Endothelial cell (in vitro differentiated cells): ENCODE measurements around the gene UBQLNL. TPM values are rescaled to one million over a fixed set of nuclear protein-coding genes. Genes with fewer than 3 reads are reported as not detected.

ENCODE experiments used
- DNase-seq: peaks from one replicate; pipeline ENCODE4 v3.0.0; 2021; ENCODE audit warnings: low spot score
- H3K27ac Mint-ChIP-seq: one replicate; pipeline ENCODE4 v1.8.0; 2021; ENCODE audit warnings: mixed read lengths, inconsistent platforms; ENCODE audit not compliant: unreplicated experiment
- H3K27me3 Mint-ChIP-seq: one replicate; pipeline ENCODE4 v1.8.0; 2021; ENCODE audit warnings: mild to moderate bottlenecking, moderate library complexity, mixed read lengths, inconsistent platforms; ENCODE audit not compliant: unreplicated experiment
- H3K36me3 Mint-ChIP-seq: one replicate; pipeline ENCODE4 v1.8.0; 2021; ENCODE audit warnings: mild to moderate bottlenecking, low read depth, mixed read lengths, inconsistent platforms; ENCODE audit not compliant: unreplicated experiment
- H3K4me1 Mint-ChIP-seq: one replicate; pipeline ENCODE4 v1.8.0; 2021; ENCODE audit warnings: mild to moderate bottlenecking, mixed read lengths, inconsistent platforms; ENCODE audit not compliant: unreplicated experiment
- H3K4me3 Mint-ChIP-seq: one replicate; pipeline ENCODE4 v1.8.0; 2021; ENCODE audit warnings: mild to moderate bottlenecking, mixed read lengths, inconsistent platforms; ENCODE audit not compliant: unreplicated experiment
- H3K9me3 Mint-ChIP-seq: one replicate; pipeline ENCODE4 v1.8.0; 2021; ENCODE audit warnings: mixed read lengths, inconsistent platforms; ENCODE audit not compliant: unreplicated experiment
- total RNA-seq: library from RNA; stranded (reverse); fragmentation: NEBNext Ultra II Directional; extraction: Animal tissue kit (Norgen Biotek cat#: 25700); gene quantifications from one replicate; pipeline ENCODE4 v1.2.1, GENCODE V29; 2021; ENCODE audit not compliant: unreplicated experiment
- TF ChIP-seq, protein P1 (sequence below): fragments of 200-600 bp; sonication (generic); IDR thresholded peaks from one replicate; pipeline ENCODE4 v1.5.0; 2021; ENCODE audit warnings: antibody characterized with exemption; ENCODE audit not compliant: unreplicated experiment

The UBQLNL gene
- total RNA-seq, 1 donor from 2014 or later, result 4.4 TPM

DNA sequence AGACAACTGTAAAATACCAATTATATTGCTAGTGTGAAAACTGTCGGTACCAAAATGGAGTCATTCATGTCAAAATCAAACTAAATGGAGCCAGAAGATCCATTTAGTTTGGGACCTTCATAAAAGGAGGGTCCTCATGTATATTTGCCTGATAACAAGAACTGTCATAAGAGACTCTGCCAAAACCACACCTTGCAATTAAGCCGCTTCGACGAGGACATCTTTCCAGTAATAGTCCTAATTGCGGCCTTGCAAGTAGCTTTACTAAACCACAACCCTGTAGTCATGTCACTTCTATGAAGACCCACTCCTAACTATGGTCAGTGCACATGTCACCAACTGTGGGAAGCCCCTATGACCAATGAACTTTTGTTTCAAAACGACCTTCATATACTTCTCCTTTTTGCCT is 16.1 kb downstream of the UBQLNL start:
- TF ChIP-seq, protein P1, sequence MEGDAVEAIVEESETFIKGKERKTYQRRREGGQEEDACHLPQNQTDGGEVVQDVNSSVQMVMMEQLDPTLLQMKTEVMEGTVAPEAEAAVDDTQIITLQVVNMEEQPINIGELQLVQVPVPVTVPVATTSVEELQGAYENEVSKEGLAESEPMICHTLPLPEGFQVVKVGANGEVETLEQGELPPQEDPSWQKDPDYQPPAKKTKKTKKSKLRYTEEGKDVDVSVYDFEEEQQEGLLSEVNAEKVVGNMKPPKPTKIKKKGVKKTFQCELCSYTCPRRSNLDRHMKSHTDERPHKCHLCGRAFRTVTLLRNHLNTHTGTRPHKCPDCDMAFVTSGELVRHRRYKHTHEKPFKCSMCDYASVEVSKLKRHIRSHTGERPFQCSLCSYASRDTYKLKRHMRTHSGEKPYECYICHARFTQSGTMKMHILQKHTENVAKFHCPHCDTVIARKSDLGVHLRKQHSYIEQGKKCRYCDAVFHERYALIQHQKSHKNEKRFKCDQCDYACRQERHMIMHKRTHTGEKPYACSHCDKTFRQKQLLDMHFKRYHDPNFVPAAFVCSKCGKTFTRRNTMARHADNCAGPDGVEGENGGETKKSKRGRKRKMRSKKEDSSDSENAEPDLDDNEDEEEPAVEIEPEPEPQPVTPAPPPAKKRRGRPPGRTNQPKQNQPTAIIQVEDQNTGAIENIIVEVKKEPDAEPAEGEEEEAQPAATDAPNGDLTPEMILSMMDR, result no peak
- DNase-seq, result no peak
- Mint-ChIP-seq H3K36me3 (no peaks in the 10 kb centered on the region), H3K9me3 (no peaks in the 10 kb centered on the region), H3K27me3 (no peaks in the 10 kb centered on the region), H3K4me3 (no peak overlapping the region), H3K27ac (no peak overlapping the region), H3K4me1 (peaks cover 12% of the 10 kb centered on the region)

DNA sequence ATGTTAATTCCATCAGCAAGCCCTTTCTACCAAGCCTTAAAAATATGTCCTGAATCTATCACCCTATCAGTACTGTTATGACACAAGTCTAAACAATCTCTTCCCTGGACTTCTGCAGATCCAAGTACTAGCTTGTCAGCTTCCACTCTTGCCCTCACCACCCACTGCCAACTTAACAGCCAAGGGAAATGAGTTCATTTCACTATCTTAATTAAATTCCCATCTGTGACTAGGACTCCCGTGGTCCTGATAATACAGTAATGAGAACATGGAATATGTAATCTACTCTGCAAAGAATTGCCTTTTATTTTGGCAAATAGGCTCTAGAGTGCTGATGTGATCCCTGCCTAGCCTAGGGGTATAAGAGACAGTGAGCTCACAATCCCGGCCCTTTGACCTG is 16.8 kb downstream of the UBQLNL start:
- peaks cover 12% of the 10 kb centered on the region for H3K4me1 Mint-ChIP-seq
- DNase-seq, result no peak
- H3K27me3 Mint-ChIP-seq, result no peaks in the 10 kb centered on the region
- no peak overlapping the region for H3K4me3 Mint-ChIP-seq
- H3K36me3 Mint-ChIP-seq, result no peaks in the 10 kb centered on the region
- no peaks in the 10 kb centered on the region for H3K9me3 Mint-ChIP-seq
- H3K27ac Mint-ChIP-seq, result no peak overlapping the region
- TF ChIP-seq, protein P1, result no peak

DNA sequence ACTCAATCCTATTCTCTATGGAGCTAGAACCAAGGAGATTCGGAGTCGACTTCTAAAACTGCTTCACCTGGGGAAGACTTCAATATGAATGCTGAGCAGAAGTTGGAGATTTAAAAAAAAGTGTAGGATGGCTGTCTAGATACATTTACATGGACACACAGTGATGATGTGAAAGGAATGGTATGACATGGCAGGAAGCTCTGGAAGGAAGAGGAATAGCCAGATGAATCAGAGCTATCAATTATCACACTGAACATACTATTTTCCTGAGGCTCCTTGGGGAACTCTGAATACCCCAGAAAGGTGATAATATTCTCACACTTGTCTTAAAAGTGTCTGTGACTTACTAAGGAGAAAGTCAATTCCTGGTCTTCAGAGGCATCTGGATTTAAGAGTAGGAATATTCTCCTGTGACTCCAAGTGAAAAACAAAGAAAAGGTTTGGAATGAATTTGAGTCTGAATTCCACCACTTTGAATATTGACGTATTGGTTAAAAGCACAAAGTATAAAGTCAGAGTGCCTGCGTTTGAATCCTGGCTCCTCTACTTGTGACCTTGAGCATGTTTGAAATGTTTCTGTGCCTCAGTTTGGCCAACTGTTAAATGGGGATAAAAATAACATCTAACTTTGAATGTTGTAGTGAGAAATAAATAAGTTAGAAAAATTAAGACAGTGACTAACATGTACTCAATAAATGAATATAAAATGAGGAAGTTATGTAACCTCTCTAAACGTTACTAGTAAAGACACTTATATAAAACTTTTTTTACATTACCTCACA is 26.7 kb downstream of the UBQLNL start:
- no peaks in the 10 kb centered on the region for H3K27me3 Mint-ChIP-seq
- TF ChIP-seq, protein P1, result no peak

DNA sequence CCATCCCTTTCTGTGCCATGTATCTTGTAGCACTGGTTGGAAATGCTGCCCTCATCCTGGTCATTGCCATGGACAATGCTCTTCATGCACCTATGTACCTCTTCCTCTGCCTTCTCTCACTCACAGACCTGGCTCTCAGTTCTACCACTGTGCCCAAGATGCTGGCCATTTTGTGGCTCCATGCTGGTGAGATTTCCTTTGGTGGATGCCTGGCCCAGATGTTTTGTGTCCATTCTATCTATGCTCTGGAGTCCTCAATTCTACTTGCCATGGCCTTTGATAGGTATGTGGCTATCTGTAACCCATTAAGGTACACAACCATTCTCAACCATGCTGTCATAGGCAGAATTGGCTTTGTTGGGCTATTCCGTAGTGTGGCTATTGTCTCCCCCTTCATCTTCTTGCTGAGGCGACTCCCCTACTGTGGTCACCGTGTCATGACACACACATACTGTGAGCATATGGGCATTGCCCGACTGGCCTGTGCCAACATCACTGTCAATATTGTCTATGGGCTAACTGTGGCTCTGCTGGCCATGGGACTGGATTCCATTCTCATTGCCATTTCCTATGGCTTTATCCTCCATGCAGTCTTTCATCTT is 27.6 kb downstream of the UBQLNL start:
- Mint-ChIP-seq H3K36me3 (peaks cover 1% of the 10 kb centered on the region), H3K27ac (no peak overlapping the region), H3K9me3 (no peaks in the 10 kb centered on the region), H3K4me1 (no peaks in the 10 kb centered on the region), H3K27me3 (no peaks in the 10 kb centered on the region), H3K4me3 (no peak overlapping the region)
- TF ChIP-seq, protein P1, result no peak
- DNase-seq, result no peak

More for the DNA sequence above, 26.7 kb downstream of the UBQLNL start:
- Mint-ChIP-seq H3K4me3 (no peak overlapping the region), H3K27ac (no peak overlapping the region), H3K36me3 (no peaks in the 10 kb centered on the region), H3K4me1 (no peaks in the 10 kb centered on the region), H3K9me3 (no peaks in the 10 kb centered on the region)
- DNase-seq, result no peak

DNA sequence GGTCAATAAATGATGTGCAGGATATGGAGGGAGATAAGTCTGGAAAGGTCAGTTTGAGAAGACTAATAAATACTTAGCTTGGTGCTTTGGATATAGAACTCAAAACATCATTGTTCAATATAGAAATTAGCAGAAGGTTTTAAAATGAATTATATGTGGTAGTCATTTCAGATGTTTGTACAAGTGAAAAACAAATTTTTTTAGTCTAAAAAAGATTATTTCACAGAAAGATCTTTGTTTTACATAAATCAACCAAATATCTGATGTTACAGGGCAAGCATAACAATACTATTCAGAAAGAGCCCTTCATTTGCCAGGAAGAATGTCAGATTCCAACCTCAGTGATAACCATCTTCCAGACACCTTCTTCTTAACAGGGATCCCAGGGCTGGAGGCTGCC is 28.1 kb downstream of the UBQLNL start, which contains the start of gene OR52D1:
OR52D1 (plus strand) TSS at position 301 of the 400 bp plus-strand sequence; CDS start at position 323, 22 bp downstream.
- H3K36me3 Mint-ChIP-seq, result peaks cover 3% of the 10 kb centered on the region
- H3K27me3 Mint-ChIP-seq, result peaks cover 2% of the 10 kb centered on the region
- TF ChIP-seq, protein P1, result no peak
- H3K27ac Mint-ChIP-seq, result no peak within 1 kb of the TSS
- no peaks in the 10 kb centered on the region for H3K9me3 Mint-ChIP-seq
- H3K4me1 Mint-ChIP-seq, result no peaks in the 10 kb centered on the region
- DNase-seq, result no peak
- H3K4me3 Mint-ChIP-seq, result no peak within 1 kb of the TSS
